Measurements from ENCODE around the gene USB1. TPM values are rescaled to one million over a fixed set of nuclear protein-coding genes. Genes with fewer than 3 reads are reported as not detected.

Gene USB1
- total and polyA plus RNA-seq, 2 experiments from 2014 or later, result 79.6 to 118 TPM

DNA sequence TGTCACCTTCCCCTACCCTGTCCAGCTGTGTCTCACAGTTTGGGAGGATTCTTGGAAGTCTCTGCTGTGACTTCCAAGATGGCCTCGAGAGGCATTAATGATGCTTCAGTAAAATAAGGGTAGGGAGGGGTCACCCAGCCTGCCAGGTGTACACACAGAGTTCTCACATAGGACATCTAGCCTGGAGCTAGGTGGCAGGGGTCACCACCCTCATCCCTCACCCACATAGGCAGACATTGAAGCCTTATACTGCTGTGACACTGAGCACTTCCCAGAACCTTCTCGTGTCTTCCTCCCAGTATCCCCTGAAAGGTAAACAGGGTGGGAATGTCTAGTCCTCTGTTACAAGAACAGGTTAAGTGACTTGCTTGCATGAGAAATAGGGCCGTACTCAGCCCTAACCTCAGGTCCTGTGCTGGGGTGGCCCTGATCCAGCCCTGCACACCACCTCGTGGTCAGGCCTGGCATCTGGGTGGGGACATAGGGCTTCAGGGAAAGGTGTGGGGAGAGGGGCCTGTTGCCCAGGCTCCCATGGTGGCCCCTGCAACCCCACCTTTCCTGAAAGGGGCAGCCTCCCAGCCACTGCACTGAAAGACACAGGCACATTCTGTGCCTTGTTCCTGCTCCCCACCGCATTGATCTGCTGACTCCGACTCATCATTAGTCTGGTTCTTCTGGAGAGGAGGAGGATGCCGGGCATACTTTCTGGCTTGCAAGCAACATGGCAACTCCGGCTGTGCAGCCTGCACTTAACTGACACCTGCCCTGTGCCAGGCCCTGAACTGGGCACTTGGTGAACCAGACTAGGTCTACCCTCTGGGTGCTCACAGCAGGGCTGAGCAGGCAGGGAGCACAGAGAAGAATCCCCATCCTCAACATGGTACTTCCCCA is 20.7 kb downstream of the USB1 start:
- H3F3A ChIP-seq (replicated peaks; ENCODE audit: low read depth), result peaks cover 7% of the 10 kb centered on the region; the same call in 1 of the 2 replicates
- H3K4me2 ChIP-seq, result peak overlapping the region; percentile 87
- H3K36me3 ChIP-seq (ENCODE audit: insufficient read depth), result no peaks in the 10 kb centered on the region; the same call in 1 of the 2 replicates
- Mint-ChIP-seq H3K36me3 (ENCODE audit: low read depth) (no peaks in the 10 kb centered on the region), H3K4me3 (no peak overlapping the region), H3K4me1 (peaks cover 36% of the 10 kb centered on the region), H3K9me3 (no peaks in the 10 kb centered on the region), H3K27me3 (ENCODE audit: insufficient read depth, low read depth, poor library complexity) (peaks cover 7% of the 10 kb centered on the region), H3K27ac (no peak overlapping the region)
- H3K27ac ChIP-seq (ENCODE audit: low read depth), result no peak overlapping the region
- DNase-seq (ENCODE audit: low spot score) (no peak), ATAC-seq (no peak)
- no peaks in the 10 kb centered on the region for H4K20me1 ChIP-seq (replicated peaks; ENCODE audit: insufficient read depth)
- H3K27me3 ChIP-seq (ENCODE audit: insufficient read depth), result peaks cover 5% of the 10 kb centered on the region; the same call in 1 of the 2 replicates
- TF ChIP-seq STAT1 (IDR thresholded peaks at IDR 0.05; ENCODE audit: unreplicated experiment) (no peak), POLR2AphosphoS5 (IDR thresholded peaks at IDR 0.05; ENCODE audit: low read depth) (0 out of 2 replicates have a peak, but pooled peaks have one; percentile 22)
- peaks cover 8% of the 10 kb centered on the region; the same call in 1 of the 2 replicates for H3K79me2 ChIP-seq (replicated peaks; ENCODE audit: insufficient read depth)
- no peak overlapping the region for H3K4me3 ChIP-seq
- peaks cover 24% of the 10 kb centered on the region for H3K4me1 ChIP-seq (ENCODE audit: insufficient read depth)
- no peak overlapping the region for H2AFZ ChIP-seq
- no peaks in the 10 kb centered on the region for H3K9me2 ChIP-seq (ENCODE audit: insufficient read depth)

DNA sequence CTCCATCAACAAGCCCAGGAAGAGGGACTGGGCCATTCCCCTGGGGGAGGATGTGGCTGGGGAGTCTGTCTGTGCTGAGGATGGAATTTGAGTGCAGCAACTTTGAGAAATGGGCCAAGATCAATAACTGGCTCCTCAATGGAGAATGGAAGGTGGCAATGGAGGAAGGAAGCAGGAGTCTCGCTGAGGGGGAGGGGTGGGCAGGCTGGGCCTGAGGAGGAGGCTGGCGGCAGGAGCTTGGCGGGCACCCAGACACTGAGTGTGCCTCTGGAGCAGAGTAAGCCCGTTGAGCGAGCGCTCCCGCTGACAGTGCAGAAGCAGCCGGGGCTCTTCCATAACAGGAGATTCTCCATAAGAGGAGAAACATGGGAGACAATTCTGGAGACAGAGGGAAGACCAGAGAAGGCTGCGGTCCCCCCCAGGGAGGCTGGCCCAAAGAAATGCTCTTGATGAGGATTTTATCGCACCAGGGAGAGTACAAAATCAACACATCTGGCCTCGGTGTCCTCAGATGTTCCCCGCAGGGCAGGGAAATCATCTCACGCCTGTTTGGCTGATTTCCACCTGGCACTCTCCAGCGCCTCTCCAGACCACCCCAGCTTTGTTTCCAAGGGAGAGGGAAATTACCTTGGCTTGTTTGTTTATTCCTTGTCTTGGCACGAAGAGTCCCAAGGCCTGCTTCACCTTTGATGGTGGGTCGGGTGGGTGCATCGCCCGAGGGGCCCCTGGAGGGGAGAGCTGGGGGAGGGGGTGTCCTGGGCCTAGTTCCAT is 21.6 kb downstream of the USB1 start:
- H3K79me2 ChIP-seq (replicated peaks; ENCODE audit: insufficient read depth), result peaks cover 8% of the 10 kb centered on the region; the same call in 1 of the 2 replicates
- H3K27me3 Mint-ChIP-seq (ENCODE audit: insufficient read depth, low read depth, poor library complexity), result peaks cover 10% of the 10 kb centered on the region
- DNase-seq (ENCODE audit: low spot score) (peak; percentile 29), ATAC-seq (no peak)
- H3K9me2 ChIP-seq (ENCODE audit: insufficient read depth), result no peaks in the 10 kb centered on the region
- peak overlapping the region; percentile 87 for H3K4me2 ChIP-seq
- no peak overlapping the region for H3K27ac ChIP-seq (ENCODE audit: low read depth)
- H3K27me3 ChIP-seq (ENCODE audit: insufficient read depth), result peaks cover 5% of the 10 kb centered on the region; the same call in 1 of the 2 replicates
- peaks cover 25% of the 10 kb centered on the region for H3K4me1 ChIP-seq (ENCODE audit: insufficient read depth)
- peaks cover 37% of the 10 kb centered on the region for H3K4me1 Mint-ChIP-seq
- H3K36me3 Mint-ChIP-seq (ENCODE audit: low read depth), result no peaks in the 10 kb centered on the region
- H4K20me1 ChIP-seq (replicated peaks; ENCODE audit: insufficient read depth), result no peaks in the 10 kb centered on the region
- H3K27ac Mint-ChIP-seq, result no peak overlapping the region
- H3K9me3 Mint-ChIP-seq, result no peaks in the 10 kb centered on the region
- H3K4me3 Mint-ChIP-seq, result peak overlapping the region; percentile 26; the same call in 1 of the 3 replicates
- peaks cover 7% of the 10 kb centered on the region; the same call in 1 of the 2 replicates for H3F3A ChIP-seq (replicated peaks; ENCODE audit: low read depth)
- H2AFZ ChIP-seq, result no peak overlapping the region
- no peaks in the 10 kb centered on the region; the same call in 1 of the 2 replicates for H3K36me3 ChIP-seq (ENCODE audit: insufficient read depth)
- H3K4me3 ChIP-seq, result peak overlapping the region; percentile 13; the same call in 1 of the 2 replicates
- no peak for TF ChIP-seq ZNF331 (CRISPR knock-in tag; IDR thresholded peaks at IDR 0.05; ENCODE audit: low read depth)
- TF ChIP-seq REST (IDR thresholded peaks at IDR 0.05; ENCODE audit: unreplicated experiment), result no peak
- no peak for TF ChIP-seq EZH2phosphoT487 (IDR thresholded peaks at IDR 0.05; ENCODE audit: unreplicated experiment)
- TF ChIP-seq, protein P1, sequence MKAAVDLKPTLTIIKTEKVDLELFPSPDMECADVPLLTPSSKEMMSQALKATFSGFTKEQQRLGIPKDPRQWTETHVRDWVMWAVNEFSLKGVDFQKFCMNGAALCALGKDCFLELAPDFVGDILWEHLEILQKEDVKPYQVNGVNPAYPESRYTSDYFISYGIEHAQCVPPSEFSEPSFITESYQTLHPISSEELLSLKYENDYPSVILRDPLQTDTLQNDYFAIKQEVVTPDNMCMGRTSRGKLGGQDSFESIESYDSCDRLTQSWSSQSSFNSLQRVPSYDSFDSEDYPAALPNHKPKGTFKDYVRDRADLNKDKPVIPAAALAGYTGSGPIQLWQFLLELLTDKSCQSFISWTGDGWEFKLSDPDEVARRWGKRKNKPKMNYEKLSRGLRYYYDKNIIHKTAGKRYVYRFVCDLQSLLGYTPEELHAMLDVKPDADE (IDR thresholded peaks at IDR 0.05), result no peak
- no peak for TF ChIP-seq CREB1 (CRISPR knock-in tag; IDR thresholded peaks at IDR 0.05; ENCODE audit: low read depth)
- TF ChIP-seq, protein P2, sequence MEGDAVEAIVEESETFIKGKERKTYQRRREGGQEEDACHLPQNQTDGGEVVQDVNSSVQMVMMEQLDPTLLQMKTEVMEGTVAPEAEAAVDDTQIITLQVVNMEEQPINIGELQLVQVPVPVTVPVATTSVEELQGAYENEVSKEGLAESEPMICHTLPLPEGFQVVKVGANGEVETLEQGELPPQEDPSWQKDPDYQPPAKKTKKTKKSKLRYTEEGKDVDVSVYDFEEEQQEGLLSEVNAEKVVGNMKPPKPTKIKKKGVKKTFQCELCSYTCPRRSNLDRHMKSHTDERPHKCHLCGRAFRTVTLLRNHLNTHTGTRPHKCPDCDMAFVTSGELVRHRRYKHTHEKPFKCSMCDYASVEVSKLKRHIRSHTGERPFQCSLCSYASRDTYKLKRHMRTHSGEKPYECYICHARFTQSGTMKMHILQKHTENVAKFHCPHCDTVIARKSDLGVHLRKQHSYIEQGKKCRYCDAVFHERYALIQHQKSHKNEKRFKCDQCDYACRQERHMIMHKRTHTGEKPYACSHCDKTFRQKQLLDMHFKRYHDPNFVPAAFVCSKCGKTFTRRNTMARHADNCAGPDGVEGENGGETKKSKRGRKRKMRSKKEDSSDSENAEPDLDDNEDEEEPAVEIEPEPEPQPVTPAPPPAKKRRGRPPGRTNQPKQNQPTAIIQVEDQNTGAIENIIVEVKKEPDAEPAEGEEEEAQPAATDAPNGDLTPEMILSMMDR (conservative IDR thresholded peaks at IDR 0.05; ENCODE audit: low read depth in 2 of 2), result no peak

All from GM23338 (cell line).